Urinary bladder (tissue), 4 donors: ENCODE measurements around the gene RNU2-63P. TPM values are rescaled to one million over a fixed set of nuclear protein-coding genes. Genes with fewer than 3 reads are reported as not detected.
"Not testable (repeated sequence)": the region's sequence is repeated elsewhere in the genome, so short reads cannot be mapped to it uniquely, and the experiment has no call there.

Source experiments
- DNase-seq: peaks from one replicate; pipeline ENCODE4 v3.0.0-alpha.2; 2015; ENCODE audit errors: extremely low spot score
- H3K27ac ChIP-seq: one replicate; pipeline ENCODE4 v1.5.1; 2013; ENCODE audit warnings: low read depth, mild to moderate bottlenecking, moderate library complexity
- H3K36me3 ChIP-seq: one replicate; pipeline ENCODE4 v1.6.1; 2013; ENCODE audit warnings: mild to moderate bottlenecking, moderate library complexity; ENCODE audit not compliant: insufficient read depth
- H3K4me1 ChIP-seq: one replicate; pipeline ENCODE4 v1.6.1; 2013; ENCODE audit warnings: mild to moderate bottlenecking, moderate library complexity; ENCODE audit not compliant: insufficient read depth
- H3K4me3 ChIP-seq: one replicate; pipeline ENCODE4 v1.5.1; 2013; ENCODE audit warnings: low read depth, low read length
- WGBS: extraction: QIAGEN DNeasy Blood & Tissue Kit; methylation state at CpG from one replicate; pipeline ENCODE4 v1.1.7; 2013; 5-methylcytosine and 5-hydroxymethylcytosine counted together
- polyA plus RNA-seq: library from polyadenylated mRNA; stranded (reverse); fragments of 200-250 nt; gene quantifications from one replicate; pipeline ENCODE4 v1.2.3, GENCODE V29; 2013
- total RNA-seq: library from RNA; depleted of rRNA; stranded (reverse); fragments of >200 nt; gene quantifications from one replicate; pipeline ENCODE4 v1.2.3, GENCODE V29; 2014
- donor health status: healthy with polysubstance abuse.
- donor health status: healthy.

The RNU2-63P gene
- total and polyA plus RNA-seq, 2 donors, result not detected

GRCh38 chr2:88048541-88048940 is 32.2 kb upstream of the RNU2-63P start:
- DNase-seq, result no peak
- 80% methylated on average over 3 of the region's 3 CpGs for WGBS

GRCh38 chr2:88045561-88045960 is 29.2 kb upstream of the RNU2-63P start:
- not testable (repeated sequence) for H3K4me3 ChIP-seq, H3K36me3 ChIP-seq, H3K4me1 ChIP-seq, H3K27ac ChIP-seq, DNase-seq
- 90% methylated on average over 6 of the region's 6 CpGs for WGBS

More at GRCh38 chr2:88048541-88048940, 32.2 kb upstream of the RNU2-63P start:
- Histone ChIP-seq H3K27ac (no peak overlapping the region), H3K36me3 (no peaks in the 10 kb centered on the region), H3K4me3 (no peak overlapping the region), H3K4me1 (no peaks in the 10 kb centered on the region)

- DNase-seq, result no peak
- WGBS, result 96% methylated on average over 5 of the region's 5 CpGs
- Histone ChIP-seq H3K36me3 (no peaks in the 10 kb centered on the region), H3K4me3 (no peak overlapping the region), H3K4me1 (no peaks in the 10 kb centered on the region), H3K27ac (no peak overlapping the region)
Measured at GRCh38 chr2:88042476-88042875, 26.1 kb upstream of the RNU2-63P start.

- no peaks in the 10 kb centered on the region for H3K4me1 ChIP-seq
- no peak overlapping the region for H3K4me3 ChIP-seq
- no peaks in the 10 kb centered on the region for H3K36me3 ChIP-seq
- 92% methylated on average over 4 of the region's 4 CpGs for WGBS
- H3K27ac ChIP-seq, result no peak overlapping the region
- no peak for DNase-seq
Measured at GRCh38 chr2:88038263-88039105, 22.1 kb upstream of the RNU2-63P start.

- Histone ChIP-seq H3K36me3 (no peaks in the 10 kb centered on the region), H3K27ac (no peak overlapping the region), H3K4me1 (no peaks in the 10 kb centered on the region), H3K4me3 (no peak overlapping the region)
- no peak for DNase-seq
Measured at GRCh38 chr2:88036606-88037005, 20.3 kb upstream of the RNU2-63P start.

- Histone ChIP-seq H3K4me1 (no peaks in the 10 kb centered on the region), H3K27ac (no peak overlapping the region), H3K36me3 (no peaks in the 10 kb centered on the region), H3K4me3 (no peak overlapping the region)
- DNase-seq, result no peak
- 80% methylated on average over 2 of the region's 2 CpGs for WGBS
Measured at GRCh38 chr2:88036182-88036581, 19.8 kb upstream of the RNU2-63P start.

- Histone ChIP-seq H3K27ac (no peak overlapping the region), H3K4me1 (no peaks in the 10 kb centered on the region), H3K36me3 (peaks cover 7% of the 10 kb centered on the region), H3K4me3 (no peak overlapping the region)
- DNase-seq, result no peak
- WGBS, result 97% methylated on average over 7 of the region's 7 CpGs
Measured at GRCh38 chr2:88032070-88032702, 15.8 kb upstream of the RNU2-63P start.

GRCh38 chr2:88028931-88029330 is 12.6 kb upstream of the RNU2-63P start:
- no peak overlapping the region for H3K4me3 ChIP-seq
- no peaks in the 10 kb centered on the region for H3K4me1 ChIP-seq
- 97% methylated on average over 4 of the region's 4 CpGs for WGBS
- DNase-seq, result no peak
- peaks cover 7% of the 10 kb centered on the region for H3K36me3 ChIP-seq
- H3K27ac ChIP-seq, result no peak overlapping the region

- H3K4me1 ChIP-seq, result no peaks in the 10 kb centered on the region
- H3K4me3 ChIP-seq, result no peak overlapping the region
- peaks cover 7% of the 10 kb centered on the region for H3K36me3 ChIP-seq
- WGBS, result 86% methylated on average over 10 of the region's 10 CpGs
- no peak overlapping the region for H3K27ac ChIP-seq
- no peak for DNase-seq
Measured at GRCh38 chr2:88027697-88028389, 11.5 kb upstream of the RNU2-63P start.

GRCh38 chr2:88024509-88024908 is 8.2 kb upstream of the RNU2-63P start:
- H3K27ac ChIP-seq, result no peak overlapping the region
- no peak for DNase-seq
- no peaks in the 10 kb centered on the region for H3K4me1 ChIP-seq
- 63% methylated on average over 6 of the region's 6 CpGs for WGBS
- peaks cover 5% of the 10 kb centered on the region for H3K36me3 ChIP-seq
- no peak overlapping the region for H3K4me3 ChIP-seq

GRCh38 chr2:88022669-88022921 is 6.2 kb upstream of the RNU2-63P start:
- no peak overlapping the region for H3K27ac ChIP-seq
- 89% methylated on average over 5 of the region's 5 CpGs for WGBS
- H3K4me1 ChIP-seq, result no peaks in the 10 kb centered on the region
- no peaks in the 10 kb centered on the region for H3K36me3 ChIP-seq
- no peak overlapping the region for H3K4me3 ChIP-seq
- DNase-seq, result no peak

GRCh38 chr2:88019985-88020384 is 3.6 kb upstream of the RNU2-63P start:
- Histone ChIP-seq H3K4me1 (no peaks in the 10 kb centered on the region), H3K36me3 (no peaks in the 10 kb centered on the region), H3K4me3 (no peak overlapping the region), H3K27ac (no peak overlapping the region)
- WGBS, result 83% methylated on average over 3 of the region's 3 CpGs
- no peak for DNase-seq

- no peak overlapping the region for H3K27ac ChIP-seq
- WGBS, result 88% methylated on average over 6 of the region's 6 CpGs
- no peak overlapping the region for H3K4me3 ChIP-seq
- DNase-seq, result no peak
- no peaks in the 10 kb centered on the region for H3K4me1 ChIP-seq
- no peaks in the 10 kb centered on the region for H3K36me3 ChIP-seq
Measured at GRCh38 chr2:88018909-88019308, 2.6 kb upstream of the RNU2-63P start.
